Measurements from ENCODE around the gene MRC1.

DNA sequence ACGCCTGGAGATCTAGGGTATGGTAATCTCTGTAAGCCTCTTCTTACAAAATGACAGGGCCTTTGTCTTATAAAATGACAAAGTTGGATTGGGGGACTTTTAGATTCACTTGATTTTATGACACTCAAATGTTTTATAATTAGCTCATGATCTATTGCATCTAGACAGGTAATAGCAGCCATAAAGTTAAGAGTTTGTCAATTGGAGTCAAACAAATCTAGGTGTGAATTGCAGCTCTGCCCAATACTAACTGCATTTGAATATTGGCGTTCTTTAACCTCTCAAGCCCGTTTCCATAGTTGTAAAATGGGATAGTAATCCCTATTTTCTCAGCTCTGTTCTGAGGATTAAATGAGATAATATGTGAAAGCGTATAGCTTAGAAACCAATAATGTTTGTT lies 14.1 kb upstream of the MRC1 start:
- TF ChIP-seq, protein P1, sequence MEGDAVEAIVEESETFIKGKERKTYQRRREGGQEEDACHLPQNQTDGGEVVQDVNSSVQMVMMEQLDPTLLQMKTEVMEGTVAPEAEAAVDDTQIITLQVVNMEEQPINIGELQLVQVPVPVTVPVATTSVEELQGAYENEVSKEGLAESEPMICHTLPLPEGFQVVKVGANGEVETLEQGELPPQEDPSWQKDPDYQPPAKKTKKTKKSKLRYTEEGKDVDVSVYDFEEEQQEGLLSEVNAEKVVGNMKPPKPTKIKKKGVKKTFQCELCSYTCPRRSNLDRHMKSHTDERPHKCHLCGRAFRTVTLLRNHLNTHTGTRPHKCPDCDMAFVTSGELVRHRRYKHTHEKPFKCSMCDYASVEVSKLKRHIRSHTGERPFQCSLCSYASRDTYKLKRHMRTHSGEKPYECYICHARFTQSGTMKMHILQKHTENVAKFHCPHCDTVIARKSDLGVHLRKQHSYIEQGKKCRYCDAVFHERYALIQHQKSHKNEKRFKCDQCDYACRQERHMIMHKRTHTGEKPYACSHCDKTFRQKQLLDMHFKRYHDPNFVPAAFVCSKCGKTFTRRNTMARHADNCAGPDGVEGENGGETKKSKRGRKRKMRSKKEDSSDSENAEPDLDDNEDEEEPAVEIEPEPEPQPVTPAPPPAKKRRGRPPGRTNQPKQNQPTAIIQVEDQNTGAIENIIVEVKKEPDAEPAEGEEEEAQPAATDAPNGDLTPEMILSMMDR (conservative IDR thresholded peaks at IDR 0.05): no peak
- TF ChIP-seq EZH2 (IDR thresholded peaks at IDR 0.05; ENCODE audit: low read depth): no peak
